ENCODE measurements around the gene SEC23A.

DNA sequence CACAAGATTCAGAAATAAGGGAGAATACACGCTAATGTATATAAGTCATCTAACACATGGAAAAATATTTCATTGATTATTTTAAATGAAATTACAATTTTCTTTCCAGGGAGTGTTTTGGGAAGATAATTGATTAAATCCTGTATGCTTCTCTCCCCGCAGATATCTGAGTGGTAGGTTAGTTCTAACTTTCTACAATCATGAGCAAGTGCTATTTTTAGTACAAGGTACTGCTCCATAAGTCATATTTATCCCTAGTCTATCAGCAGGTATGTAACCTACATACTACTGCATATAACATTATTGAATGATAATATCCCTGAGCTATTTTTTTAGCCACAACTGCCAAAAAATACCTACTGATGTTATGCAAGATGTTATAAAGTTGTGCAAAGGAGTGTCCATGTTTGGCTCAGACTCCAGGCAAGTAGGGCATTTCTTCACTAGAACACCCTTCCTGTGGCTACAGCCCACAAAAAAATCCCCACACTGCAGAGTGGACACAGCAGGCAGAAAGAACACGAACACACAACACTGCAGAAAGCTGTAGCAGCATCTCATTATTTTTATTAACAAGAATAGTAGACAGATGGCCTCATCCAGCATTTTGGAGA is 87.0 kb downstream of the SEC23A start:
- TF ChIP-seq, protein P1, sequence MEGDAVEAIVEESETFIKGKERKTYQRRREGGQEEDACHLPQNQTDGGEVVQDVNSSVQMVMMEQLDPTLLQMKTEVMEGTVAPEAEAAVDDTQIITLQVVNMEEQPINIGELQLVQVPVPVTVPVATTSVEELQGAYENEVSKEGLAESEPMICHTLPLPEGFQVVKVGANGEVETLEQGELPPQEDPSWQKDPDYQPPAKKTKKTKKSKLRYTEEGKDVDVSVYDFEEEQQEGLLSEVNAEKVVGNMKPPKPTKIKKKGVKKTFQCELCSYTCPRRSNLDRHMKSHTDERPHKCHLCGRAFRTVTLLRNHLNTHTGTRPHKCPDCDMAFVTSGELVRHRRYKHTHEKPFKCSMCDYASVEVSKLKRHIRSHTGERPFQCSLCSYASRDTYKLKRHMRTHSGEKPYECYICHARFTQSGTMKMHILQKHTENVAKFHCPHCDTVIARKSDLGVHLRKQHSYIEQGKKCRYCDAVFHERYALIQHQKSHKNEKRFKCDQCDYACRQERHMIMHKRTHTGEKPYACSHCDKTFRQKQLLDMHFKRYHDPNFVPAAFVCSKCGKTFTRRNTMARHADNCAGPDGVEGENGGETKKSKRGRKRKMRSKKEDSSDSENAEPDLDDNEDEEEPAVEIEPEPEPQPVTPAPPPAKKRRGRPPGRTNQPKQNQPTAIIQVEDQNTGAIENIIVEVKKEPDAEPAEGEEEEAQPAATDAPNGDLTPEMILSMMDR (IDR thresholded peaks at IDR 0.05), result no peak
- no peak for TF ChIP-seq POLR2A (IDR thresholded peaks at IDR 0.05)
